GM21786 (cell line): Measurements from ENCODE around the gene TK2.
"Not testable (repeated sequence)": the region's sequence is repeated elsewhere in the genome, so short reads cannot be mapped to it uniquely, and the experiment has no call there.

Experiments
- ATAC-seq: cut with Tn5 transposase; IDR thresholded peaks from one replicate; pipeline ENCODE4 v1.9.1; 2021; ENCODE audit not compliant: unreplicated experiment

TK2 gene

DNA sequence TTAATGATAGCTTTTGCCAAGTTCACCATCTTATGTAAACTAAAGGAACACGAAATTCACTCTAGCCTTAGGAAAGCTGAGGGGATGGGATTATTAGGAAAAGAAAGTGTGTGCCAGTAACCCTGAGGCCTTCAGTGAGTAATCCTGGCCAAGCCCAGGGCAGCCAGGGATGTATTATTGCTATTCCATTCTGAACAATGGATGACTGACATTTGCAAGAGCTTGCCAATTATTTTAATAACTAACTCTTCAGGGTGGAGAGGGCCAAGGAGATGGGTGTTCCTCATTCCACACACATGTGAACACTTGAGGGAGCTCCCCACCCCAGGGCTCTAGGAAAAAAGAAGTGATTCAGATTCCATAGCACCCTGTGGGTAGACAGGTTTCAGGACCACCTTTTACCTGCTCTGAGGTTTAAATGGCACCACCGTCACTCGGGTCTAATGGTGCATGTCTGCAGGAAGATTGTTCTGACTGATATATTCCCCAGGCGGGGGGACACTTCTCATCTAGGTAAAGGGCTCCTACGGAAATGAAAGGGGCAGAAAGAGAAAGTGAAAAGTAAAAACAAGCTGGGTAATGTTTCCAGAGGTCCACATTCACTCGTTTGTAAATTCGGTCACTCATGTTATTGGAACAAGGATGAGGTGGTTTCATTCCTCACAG is 41.5 kb downstream of the TK2 start:
- ATAC-seq: peak; percentile 60

DNA sequence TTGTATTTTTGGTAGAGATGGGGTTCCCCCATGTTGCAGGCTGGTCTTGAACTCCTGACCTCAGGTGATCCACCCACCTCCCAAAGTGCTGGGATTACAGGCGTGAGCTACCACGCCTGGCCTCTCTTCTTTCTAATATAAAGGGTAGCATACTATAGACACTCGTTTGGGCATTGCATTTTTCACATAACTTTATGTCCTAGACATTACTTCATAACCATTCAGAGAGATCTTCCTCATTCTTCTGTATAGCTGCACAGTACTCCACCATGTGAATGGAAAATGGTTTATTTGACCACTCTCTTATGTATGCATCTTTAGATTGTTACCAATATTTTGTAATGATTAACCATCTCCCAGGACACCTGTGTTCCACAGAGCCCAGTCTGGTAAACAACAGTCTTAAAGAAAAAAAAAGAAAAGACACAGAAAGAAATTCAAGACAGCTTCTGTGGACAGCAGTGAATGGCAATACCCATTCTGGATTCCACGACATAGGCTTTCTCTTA is 42.1 kb downstream of the TK2 start:
- no peak for ATAC-seq

DNA sequence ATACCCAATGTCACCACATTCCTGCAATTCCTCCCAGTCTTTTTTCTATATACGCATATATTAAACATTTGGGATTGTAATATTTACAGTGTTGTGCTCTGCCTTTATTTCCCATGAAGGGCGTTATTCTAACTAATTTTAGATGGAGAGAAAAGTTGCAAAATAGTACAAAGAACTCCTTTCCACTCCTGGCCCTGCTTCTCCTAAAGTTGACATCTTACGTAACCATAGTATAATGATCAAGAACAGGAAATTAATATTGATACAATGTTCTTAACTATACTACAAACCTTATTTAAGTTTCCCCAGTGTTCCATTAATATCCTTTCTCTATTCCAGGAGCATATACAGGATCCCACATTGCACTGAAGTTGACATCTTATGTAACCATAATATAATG is 46.3 kb downstream of the TK2 start:
- no peak for ATAC-seq

DNA sequence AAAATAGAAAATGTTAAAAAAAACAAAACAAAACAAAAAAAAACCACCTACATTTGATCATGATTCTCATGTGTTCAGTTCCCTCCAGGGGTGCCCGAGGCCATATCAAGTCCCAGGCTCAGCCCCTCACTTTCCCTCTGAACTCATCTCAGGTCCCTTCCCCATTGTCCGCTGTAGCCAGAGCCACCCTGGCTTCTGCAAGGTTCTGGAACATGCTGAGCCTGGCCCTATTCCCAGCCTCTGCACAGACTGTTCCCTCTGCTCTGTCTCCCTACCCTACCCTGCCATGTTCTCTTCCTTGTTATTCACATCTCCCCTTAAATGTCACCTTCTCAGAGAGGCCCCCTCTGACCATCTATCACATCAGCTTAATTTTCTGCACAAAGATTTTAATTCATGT is 46.9 kb downstream of the TK2 start:
- ATAC-seq: no peak

DNA sequence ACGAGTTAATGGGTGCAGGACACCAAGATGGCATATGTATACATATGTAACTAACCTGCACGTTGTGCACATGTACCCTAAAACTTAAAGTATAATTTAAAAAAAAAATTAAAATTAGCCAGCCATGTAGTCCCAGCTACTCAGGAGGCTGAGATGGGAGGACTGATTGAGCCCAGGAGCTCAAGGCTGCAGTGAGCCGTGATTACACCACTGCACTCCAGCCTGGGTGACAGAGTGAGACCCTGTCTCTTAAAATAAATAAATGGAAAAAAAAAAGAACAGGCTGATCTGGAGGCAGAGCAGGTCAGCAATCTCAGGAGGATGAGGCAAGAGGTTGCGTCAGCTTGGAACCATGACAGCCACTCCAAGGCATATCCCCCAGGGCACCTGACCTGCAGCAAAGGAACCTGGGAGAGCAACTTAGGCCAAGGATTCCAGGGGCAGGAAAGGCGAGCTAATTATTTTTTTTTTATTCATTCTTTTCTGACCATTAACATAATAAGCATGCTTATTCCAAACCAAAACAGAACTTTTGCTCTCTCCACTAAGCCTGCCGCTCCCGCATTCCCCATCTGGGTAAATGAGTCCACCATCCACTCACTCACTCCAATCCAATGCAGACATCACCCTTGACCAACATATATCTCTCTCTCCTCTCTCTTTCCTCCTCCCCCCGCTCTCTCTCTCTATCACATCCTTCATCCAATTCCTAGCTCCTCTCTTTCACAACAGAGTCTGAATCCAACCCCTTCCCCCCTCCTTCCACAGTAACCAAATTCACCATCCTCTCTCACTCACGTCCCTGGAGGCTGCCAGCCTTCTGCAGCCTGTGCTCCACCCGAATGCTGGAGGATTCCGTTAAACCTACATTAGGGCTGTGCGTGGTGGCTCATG is 47.7 kb downstream of the TK2 start:
- no peak for ATAC-seq

DNA sequence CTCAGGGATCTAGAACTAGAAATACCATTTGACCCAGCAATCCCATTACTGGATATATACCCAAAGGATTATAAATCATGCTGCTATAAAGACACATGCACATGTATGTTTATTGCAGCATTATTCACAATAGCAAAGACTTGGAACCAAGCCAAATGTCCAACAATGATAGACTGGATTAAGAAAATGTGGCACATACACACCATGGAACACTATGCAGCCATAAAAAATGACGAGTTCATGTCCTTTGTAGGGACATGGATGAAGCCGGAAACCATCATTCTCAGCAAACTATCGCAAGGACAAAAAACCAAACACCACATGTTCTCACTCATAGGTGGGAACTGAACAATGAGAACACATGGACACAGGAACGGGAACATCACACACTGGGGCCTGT is 48.4 kb downstream of the TK2 start:
- not testable (repeated sequence) for ATAC-seq

DNA sequence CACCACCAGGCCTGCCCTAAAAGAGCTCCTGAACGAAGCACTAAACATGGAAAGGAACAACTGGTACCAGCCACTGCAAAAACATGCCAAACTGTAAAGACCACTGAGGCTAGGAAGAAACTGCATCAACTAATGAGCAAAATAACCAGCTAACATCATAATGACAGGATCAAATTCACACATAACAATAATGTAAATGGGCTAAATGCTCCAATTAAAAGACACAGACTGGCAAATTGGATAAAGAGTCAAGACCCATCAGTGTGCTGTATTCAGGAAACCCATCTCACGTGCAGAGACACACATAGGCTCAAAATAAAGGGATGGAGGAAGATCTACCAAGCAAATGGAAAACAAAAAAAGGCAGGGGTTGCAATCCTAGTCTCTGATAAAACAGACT is 52.0 kb downstream of the TK2 start:
- not testable (repeated sequence) for ATAC-seq

DNA sequence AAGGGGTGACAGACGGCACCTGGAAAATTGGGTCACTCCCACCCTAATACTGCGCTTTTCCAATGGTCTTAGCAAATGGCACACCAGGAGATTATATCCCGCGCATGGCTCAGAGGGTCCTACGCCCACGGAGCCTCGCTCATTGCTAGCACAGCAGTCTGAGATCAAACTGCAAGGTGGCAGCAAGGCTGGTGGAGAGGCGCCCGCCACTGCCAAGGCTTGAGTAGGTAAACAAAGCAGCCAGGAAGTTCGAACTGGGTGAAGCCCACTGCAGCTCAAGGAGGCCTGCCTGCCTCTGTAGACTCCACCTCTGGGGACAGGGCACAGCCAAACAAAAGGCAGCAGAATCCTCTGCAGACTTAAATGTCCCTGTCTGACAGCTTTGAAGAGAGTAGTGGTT is 53.7 kb downstream of the TK2 start:
- ATAC-seq: not testable (repeated sequence)

DNA sequence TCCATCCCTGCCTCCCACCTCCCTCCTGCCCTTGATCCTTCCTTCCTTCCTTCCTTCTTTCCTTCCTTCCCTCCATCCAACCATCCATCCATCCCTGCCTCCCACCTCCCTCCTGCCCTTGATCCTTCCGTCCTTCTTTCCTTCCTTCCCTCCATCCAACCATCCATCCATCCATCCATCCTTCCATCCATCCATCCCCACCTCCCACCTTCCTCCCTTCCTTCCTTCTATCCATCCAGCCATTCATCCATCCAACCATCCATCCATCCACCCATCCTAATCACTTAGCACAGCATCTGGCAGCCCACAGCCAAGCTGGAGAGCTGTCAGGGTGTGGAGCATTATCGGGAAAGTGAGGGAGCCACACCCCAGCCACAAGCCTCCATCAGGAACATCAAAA is 54.5 kb downstream of the TK2 start:
- ATAC-seq: no peak

DNA sequence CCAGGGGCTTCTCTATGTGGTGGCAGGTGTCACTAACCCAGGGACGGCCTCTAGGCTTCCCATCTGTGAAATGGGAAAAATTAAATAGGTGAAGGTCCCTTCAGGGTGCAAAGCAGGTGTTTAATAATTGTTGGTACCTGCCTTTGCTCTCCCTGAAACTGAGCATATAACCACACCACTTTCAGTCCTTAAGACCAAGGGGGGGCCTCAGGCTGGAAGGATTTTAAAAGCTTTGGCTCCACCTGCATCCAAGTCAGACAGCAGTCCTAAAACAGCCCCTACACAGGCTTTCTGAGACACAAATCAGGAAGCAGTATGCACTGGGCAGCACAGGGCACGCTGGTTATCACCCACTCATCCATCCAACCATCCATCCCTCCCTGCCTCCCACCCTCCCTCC is 55.0 kb downstream of the TK2 start:
- no peak for ATAC-seq

DNA sequence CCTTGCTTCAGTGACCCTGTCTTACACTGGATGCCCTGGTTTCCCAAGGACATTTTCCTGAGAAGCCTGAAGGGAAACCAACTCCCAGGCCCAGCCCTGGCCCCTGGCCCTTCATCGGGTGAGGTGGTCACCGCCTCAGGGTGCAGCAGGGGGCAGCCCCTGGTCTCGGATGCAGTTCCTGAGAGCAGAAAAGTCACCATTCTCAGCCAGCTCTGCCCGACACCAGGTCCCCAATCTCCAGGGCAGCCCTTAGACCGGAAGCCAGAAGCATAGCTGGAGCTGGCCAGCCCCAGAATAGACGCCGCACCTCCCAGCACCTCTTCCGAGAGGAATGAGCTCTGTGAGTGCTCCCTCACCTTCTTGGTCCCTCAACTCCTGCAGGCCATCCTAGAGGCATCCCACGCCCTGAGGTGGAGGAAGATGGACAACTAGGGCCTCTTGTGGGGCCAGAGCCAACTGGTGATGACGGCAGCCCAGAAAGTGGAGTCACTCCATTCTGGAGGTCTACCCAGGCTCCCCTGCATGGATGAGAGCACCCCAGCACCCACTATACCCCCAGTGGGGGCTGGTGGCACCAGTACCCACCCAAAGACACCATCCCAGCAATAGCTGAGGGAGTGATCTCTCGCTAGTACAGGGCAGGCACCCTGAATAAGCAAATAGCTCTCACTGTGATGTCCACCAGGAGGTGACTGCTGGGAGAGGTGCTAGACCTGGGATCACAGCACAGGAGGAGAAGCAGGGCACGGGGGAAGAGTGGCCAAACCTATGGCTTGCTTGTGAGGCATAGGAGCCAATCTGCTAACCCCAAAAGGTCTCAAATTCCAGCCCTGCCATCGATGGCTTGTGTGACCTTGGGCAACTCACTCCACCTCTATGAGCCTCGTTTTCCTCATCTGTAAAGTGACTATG is 56.2 kb downstream of the TK2 start:
- ATAC-seq: no peak

DNA sequence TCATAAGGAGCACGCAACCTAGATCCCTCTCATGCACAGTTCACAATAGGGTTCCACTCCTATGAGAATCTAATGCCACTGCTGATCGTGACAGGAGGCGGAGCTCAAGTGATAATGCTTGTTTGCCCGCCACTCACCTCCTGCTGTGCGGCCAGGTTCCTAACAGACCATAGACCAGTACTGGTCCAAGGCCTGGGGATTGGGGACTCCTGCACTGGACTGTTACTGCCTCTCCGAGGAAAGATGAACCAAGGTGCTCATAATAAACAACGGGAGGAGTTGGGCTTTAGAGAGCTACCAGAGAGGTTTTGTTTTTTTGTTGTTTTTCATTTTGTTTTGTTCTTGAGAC is 58.2 kb downstream of the TK2 start:
- ATAC-seq: no peak

DNA sequence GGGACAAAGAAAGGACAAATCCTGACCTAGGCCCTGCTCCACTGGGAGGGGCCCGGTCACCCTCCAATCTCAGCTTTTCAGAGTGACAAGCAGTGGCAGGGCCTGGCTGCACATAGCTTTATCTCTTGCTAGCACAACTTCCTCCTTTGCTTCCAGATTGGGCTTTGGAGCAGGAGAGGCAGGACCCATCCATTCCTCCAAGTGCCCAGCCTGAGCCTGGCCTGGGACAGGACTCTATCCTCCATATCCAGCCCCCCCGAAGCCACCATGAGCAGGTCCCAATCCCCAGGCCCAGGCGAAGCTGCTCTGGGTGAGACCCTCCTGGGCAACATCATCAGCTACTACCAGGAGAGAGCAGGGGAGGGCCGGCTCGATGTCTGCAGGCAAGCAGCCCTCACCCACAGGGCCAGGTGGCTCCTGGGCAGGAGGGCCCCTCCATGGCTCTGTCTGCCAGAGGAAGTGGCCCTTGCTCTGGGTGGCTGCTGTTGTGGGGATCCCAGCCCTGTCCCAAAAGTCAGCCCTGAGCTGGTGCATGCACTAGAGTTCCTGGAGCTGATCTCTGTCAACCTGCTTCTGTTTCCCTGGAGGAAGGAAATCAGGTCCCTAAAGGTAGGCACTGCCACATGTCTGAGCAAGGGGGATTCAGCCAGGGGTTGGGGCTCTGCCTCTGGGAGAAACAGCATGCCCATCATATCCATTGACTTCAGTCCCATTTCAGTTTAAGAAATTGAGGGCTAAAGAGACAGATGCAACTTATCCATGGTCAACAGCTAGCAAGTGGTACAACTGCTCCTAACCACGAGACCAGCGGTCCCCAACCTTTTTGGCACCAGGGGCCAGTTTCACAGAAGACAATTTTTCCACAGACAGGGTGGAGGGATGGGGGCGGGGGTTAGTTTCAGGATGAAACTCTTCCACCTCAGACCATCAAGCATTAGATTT is 58.9 kb downstream of the TK2 start:
- ATAC-seq: no peak

DNA sequence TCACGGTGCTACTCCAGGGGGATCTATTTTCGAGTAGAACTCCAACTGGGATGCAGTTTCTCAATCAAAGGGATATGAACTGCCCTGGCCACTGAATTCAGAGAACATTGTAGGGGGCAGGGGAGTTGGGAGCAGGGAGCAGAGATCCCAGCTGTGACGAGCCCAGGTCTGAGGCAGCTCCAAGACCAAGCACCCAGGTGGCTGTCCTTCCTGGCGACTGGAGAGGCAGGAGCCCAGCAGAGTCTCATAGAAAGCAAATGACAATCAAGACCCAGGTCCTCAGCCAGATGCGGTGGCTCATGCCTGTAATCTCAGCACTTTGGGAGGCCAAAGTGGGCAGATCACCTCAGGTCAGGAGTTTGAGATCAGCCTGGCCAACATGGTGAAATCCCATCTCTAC is 60.1 kb downstream of the TK2 start:
- no peak for ATAC-seq

DNA sequence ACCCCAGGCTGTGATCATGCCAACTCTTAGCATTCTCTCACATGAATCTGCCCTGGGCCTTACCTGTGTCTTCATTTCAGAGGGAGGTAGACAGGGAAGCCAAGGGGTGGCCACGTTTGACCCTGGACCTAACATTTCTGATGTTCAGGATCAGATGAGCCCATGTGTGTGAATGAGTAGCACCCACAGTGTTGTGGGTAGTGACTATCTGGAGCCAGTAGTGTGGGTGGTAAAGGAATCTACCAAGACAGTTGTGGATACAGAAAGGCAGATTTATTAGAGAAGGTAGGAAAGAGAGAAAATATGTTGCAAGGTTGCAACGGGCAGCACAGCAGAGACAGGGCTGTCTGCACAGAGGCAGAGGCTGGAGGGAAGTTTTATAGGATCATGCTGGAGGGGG is 60.5 kb downstream of the TK2 start:
- ATAC-seq: no peak

DNA sequence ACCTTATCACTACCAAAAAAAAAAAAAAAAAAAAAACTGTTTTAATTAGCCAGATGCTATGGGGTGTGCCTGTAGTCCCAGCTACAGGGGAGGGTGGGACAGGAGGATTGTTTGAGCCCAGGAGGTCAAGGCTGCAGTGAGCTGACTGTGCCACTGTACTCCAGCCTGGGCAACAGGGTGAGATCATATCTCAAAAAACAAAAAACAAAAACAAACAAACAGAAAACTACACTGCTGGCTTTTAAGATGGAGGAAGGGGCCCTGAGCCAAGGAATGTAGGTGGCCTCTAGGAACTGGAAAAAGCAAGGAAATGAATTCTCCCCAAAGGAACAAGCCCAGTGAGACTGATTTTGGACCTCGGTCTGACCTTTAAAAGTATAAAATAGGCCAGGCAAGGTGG is 61.4 kb downstream of the TK2 start:
- ATAC-seq: no peak

DNA sequence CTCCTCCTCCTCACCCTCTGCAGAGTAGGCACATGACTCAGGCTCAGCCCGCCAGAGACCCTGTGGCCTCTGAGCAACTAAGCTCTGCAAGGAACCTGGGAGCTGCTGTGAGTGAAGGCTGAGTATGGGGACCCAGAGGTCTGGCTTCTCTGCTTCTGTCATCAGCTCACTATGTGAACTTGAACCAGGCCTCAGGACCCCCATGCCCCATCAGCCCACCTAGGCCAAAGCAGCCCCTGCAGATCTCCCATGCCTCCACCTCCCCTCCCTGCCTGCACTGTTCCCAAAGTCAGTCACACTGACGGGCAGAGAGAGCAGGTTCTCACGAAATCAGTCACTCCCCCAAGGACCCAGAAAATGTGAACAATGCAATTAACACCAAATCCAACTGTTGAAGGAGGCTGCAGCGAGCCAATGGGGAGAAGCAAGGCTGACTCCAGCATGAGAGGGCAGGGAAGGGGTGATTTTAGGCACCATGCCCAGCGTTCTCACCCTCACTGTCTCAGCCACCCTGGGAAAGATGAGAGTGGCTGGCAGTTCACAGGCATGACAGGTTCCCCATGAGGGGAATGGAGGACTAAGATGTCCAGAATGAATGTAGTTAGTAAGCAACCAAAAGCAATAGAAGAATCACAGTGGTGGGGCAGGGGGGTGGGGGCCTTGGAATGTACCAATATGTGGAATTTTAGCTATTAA is 62.2 kb downstream of the TK2 start:
- ATAC-seq: no peak

DNA sequence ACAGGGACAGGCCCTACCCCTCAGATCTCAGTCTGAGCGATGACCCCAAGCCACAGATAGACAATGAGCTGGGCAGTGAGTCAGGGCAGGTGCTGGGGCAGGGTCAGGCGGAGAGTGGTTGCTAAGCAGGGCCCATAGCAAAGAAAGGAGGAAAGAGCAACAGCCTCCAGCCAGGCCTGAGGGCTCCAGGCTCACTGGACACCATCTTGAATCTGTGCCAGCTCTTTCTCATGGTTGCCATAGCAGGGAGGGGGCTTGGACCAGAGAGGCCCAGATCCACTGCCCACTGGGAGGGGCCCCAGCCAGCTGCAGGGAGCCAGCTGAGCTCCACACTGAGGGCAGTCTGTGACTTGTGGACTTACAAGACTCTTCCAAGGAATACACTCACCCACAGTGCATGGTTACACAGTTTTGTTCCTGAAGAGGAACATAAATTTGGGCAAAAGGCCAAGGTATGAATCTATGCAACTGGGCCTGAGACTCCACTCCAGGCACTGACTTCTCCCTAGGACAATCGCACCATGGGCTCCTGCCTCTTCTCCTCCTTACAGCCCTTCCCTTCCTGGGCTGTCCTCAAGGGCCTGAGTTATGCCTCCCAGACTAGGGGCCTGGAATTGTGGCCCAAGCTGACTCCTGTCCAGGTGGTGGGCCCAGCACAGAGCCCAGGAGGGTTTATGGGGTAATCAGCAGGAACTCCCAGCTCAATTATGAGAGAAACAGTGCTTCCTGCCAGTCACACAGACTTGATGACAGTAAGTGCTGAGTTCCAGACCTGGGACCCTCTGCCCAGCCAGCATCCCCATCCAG is 62.9 kb downstream of the TK2 start:
- ATAC-seq: no peak

DNA sequence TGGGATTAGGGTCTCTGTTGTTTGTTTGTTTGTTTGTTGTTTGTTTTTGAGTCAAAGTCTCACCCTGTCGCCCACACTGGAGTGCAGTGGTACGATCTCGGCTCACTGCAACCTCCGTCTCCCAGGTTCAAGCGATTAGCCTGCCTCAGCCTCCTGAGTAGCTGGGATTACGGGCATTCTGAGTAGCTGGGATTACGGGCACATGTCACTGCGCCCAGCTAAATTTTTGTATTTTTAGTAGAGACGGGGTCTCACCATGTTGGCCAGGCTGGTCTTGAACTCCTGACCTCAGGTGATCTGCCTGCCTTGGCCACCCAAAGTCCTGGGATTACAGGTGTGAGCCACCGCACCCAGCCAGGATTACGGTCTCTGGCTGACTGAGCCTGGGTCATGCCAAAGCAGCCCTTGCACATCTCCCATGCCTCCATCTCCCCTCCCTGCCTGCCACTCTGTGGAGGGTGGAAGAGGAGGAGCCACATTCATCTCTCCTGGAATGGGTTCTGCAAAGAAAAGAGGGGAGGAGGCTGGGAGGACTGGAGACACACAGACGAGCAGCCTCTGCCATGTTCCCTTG is 63.6 kb downstream of the TK2 start:
- no peak for ATAC-seq
